Ectodermal cell (in vitro differentiated cells): Measurements from ENCODE around the gene U2AF1L4.
"Not testable (repeated sequence)": the region's sequence is repeated elsewhere in the genome, so short reads cannot be mapped to it uniquely, and the experiment has no call there.

Experiments
- H3K27ac ChIP-seq: 2 replicates; pipeline ENCODE4 v1.7.0; 2013; ENCODE audit warnings: mild to moderate bottlenecking, low read depth, low read length; ENCODE audit not compliant: insufficient read depth, poor library complexity, severe bottlenecking
- H3K27me3 ChIP-seq: 2 replicates; pipeline ENCODE4 v1.7.0; 2013; ENCODE audit warnings: mild to moderate bottlenecking, low read length; ENCODE audit not compliant: insufficient read depth, control insufficient read depth, poor library complexity, severe bottlenecking
- H3K36me3 ChIP-seq: one replicate; pipeline ENCODE4 v1.7.0; 2013; ENCODE audit warnings: low read length; ENCODE audit not compliant: control insufficient read depth, insufficient read depth
- H3K4me1 ChIP-seq: one replicate; pipeline ENCODE4 v1.7.0; 2013; ENCODE audit warnings: low read length; ENCODE audit not compliant: control insufficient read depth, insufficient read depth
- H3K4me3 ChIP-seq: 2 replicates; pipeline ENCODE4 v1.7.0; 2013; ENCODE audit warnings: low read depth, low read length, control low read depth; ENCODE audit not compliant: insufficient read depth
- H3K9me3 ChIP-seq: 2 replicates; pipeline ENCODE4 v1.7.0; 2013; ENCODE audit warnings: mild to moderate bottlenecking, low read length, moderate library complexity; ENCODE audit not compliant: control insufficient read depth
- WGBS, 2 experiments: methylation state at CpG; one replicate each; pipeline ENCODE4 v1.1.7; 2013; ENCODE audit warnings: missing lambda C conversion rate in 2 of 2; 5-methylcytosine and 5-hydroxymethylcytosine counted together

U2AF1L4 gene

GRCh38 chr19:35772362-35772761 is 27.1 kb upstream of the U2AF1L4 start:
- not testable (repeated sequence) for H3K27ac ChIP-seq, H3K9me3 ChIP-seq, H3K36me3 ChIP-seq, H3K4me3 ChIP-seq
- H3K27me3 ChIP-seq, result peaks cover 14% of the 10 kb centered on the region
- 88 to 92% methylated on average over 5 of the region's 5 CpGs for WGBS, 2 experiments
- H3K4me1 ChIP-seq, result peaks cover 29% of the 10 kb centered on the region

DNA sequence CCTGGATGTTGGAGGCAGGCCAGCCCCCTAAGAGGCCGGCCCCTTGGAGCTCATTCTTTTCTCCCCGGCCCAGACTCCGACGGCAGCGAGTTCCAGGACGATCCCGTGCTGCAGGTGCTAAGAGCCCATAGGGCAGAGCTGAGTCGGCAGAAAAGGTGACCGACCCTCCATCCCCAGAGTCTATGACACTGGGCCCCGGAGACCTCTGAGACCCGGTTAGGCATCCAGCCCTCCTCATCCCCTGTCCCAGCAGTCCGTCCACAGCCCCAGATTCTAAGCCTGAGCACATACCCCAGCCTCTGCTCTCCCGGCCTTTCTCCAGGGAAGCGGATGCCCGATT is 22.8 kb upstream of the U2AF1L4 start:
- WGBS, 2 experiments, result 64 to 65% methylated on average over 15 of the region's 15 CpGs
- no peak overlapping the region for H3K27ac ChIP-seq
- H3K9me3 ChIP-seq, result no peaks in the 10 kb centered on the region
- no peaks in the 10 kb centered on the region for H3K27me3 ChIP-seq
- peaks cover 8% of the 10 kb centered on the region for H3K4me1 ChIP-seq
- no peak overlapping the region for H3K4me3 ChIP-seq
- H3K36me3 ChIP-seq, result peaks cover 4% of the 10 kb centered on the region

- Histone ChIP-seq H3K36me3 (peaks cover 5% of the 10 kb centered on the region), H3K27ac (no peak overlapping the region), H3K4me1 (peaks cover 8% of the 10 kb centered on the region), H3K4me3 (no peak overlapping the region), H3K9me3 (no peaks in the 10 kb centered on the region), H3K27me3 (no peaks in the 10 kb centered on the region)
- 54 to 55% methylated on average over 34 of the region's 34 CpGs for WGBS, 2 experiments
Observed at GRCh38 chr19:35767288-35768081, 22.3 kb upstream of the U2AF1L4 start.

GRCh38 chr19:35766571-35767104 is 21.4 kb upstream of the U2AF1L4 start:
- 84 to 91% methylated on average over 11 of the region's 11 CpGs for WGBS, 2 experiments

DNA sequence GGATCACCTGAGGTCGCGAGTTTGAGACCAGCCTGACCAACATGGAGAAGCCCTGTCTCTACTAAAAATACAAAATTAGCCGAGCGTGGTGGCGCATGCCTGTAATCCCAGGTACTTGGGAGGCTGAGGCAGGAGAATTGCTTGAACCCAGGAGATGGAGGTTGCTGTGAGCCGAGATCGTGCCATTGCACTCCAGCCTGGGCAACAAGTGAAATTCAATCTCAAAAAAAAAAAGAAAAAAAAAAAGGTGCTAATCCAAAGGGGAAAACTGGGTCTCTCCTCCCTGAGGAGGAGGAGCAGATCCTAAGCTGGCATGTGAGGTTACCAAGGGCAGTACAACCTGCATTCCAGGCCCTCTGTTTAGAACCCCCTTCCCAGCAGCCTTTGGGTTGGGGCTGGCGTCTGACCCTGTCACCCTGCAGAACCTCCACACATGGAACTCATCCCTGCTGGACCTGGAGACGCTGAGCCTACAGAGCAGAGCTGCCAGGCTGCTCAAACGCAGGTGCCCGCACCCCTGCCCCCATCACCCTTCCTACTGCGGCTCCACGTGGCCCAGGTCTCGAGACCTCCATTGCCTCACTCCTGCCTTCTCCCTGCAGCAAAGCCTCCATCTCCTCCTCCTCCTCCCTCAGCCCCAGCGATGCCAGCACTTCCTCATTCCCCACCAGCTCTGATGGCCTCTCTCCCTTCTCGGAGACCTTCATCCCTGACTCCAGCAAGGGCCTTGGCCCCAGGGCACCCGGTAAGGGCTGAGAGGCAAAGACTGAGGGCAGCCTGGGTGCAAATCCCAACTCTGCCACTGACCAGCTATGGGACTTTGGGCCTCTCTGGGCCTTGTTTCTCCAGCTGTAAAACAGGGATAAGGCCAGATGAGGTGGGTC is 19.5 kb upstream of the U2AF1L4 start:
- Histone ChIP-seq H3K27me3 (no peaks in the 10 kb centered on the region), H3K9me3 (no peaks in the 10 kb centered on the region), H3K36me3 (peaks cover 14% of the 10 kb centered on the region), H3K4me3 (no peak overlapping the region), H3K27ac (no peak overlapping the region), H3K4me1 (peaks cover 8% of the 10 kb centered on the region)
- WGBS, 2 experiments, result 93 to 95% methylated on average over 17 of the region's 17 CpGs

More at GRCh38 chr19:35766571-35767104, 21.4 kb upstream of the U2AF1L4 start:
- no peak overlapping the region for H3K4me3 ChIP-seq
- H3K27me3 ChIP-seq, result no peaks in the 10 kb centered on the region
- no peak overlapping the region for H3K27ac ChIP-seq
- peaks cover 10% of the 10 kb centered on the region for H3K36me3 ChIP-seq
- H3K9me3 ChIP-seq, result no peaks in the 10 kb centered on the region
- H3K4me1 ChIP-seq, result peaks cover 8% of the 10 kb centered on the region

DNA sequence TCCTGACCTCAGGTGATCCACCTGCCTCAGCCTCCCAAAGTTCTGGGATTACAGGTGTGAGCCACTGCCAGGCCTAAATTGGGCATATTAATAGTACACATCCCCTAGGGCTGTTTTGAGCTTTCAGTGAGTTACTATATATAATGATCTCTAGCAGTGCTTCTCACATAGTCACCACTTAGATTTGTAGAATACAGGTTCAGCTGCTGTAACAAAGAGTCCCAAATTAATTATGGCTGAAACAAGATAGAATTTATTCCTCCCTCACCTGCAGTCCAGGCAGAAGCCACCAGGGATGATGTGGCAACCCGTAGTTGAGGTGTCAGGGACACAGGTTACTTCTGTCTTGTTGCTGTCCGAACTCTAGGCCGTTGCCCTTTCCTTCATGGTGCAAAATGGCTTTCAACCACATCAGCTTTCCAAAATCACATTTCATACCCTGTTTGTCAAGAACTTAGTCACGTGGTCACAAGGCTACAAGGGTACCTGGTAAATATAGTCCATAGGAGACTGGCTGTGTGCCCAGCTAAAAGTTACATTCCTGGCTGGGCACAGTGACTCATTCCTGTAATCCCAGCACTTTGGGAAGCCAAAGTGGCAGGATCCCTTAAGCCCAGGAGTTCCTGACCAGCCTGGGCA is 15.6 kb upstream of the U2AF1L4 start:
- H3K4me1 ChIP-seq, result peaks cover 14% of the 10 kb centered on the region
- H3K27ac ChIP-seq, result no peak overlapping the region
- peaks cover 14% of the 10 kb centered on the region for H3K36me3 ChIP-seq
- no peaks in the 10 kb centered on the region for H3K9me3 ChIP-seq
- H3K27me3 ChIP-seq, result peaks cover 12% of the 10 kb centered on the region
- no peak overlapping the region for H3K4me3 ChIP-seq
- WGBS, 2 experiments, result 95 to 96% methylated on average over 4 of the region's 4 CpGs

DNA sequence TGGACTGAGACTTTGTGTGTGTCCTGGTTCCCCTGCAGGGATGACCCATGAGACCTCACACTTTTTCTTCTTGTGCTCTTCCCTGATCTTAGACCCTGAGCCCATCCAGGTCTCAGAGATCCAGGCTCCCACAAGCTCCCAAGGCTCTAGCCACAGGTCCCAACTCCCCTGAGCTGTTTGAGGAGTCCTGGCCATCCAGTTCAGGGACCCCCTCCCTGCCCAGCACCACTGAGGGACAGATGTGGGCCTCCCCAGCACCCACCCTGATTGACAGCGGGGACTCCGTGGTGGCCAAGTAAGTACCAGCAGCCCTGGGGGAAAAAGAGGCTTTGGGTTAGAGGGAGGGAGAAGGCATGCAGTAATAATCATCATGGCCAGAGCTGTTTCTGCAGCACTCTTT is 14.5 kb upstream of the U2AF1L4 start:
- Histone ChIP-seq H3K9me3 (no peaks in the 10 kb centered on the region), H3K4me1 (peaks cover 16% of the 10 kb centered on the region), H3K36me3 (peaks cover 12% of the 10 kb centered on the region), H3K27ac (no peak overlapping the region), H3K27me3 (peaks cover 22% of the 10 kb centered on the region), H3K4me3 (no peak overlapping the region)
- WGBS, 2 experiments, result 97 to 100% methylated on average over 2 of the region's 2 CpGs

DNA sequence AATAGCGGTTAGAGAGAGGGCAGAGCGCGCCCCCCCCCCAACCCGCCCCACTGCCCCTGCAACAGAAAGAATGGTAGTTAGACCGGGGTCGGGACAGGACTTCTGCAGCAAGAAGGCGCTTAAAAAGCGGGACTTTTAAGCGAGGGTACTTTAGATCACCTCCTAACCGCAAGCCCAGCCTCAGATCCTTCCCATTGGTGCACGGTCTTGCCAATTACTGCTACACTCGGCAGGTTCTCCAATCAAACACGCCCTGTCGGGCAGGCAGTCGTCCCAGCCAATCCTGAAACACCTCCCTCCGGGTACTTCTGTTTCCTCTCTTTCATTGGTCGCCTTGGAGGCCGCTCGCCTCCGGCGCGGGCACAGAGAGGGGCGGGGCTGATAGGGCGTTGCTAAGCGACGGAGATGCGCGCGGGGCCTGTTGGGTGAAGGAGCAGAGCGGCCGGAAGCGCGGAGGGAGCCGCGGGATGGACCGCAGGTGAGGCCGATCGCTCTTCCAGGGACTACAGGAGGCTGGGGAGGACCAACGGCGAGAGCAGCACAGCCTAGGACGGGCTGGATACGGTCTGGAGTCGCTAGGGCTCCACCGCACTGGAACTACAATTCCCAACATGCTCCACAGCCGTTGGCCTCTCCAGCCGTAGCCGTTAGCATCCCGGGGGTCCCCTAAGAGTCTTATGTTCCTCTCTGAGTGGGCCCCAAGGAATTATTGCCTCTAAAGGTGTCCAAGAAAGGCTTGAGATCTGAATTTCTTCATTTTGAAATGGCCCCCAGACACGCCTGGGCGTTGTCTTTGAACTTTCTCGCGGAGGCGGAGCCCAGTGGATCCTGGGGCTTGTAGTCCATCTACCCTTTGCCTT is 12.8 kb upstream of the U2AF1L4 start, which contains the start of gene PROSER3:
TSS of gene PROSER3 (plus strand) at position 428 of the 860 bp plus-strand sequence. CDS start at position 468, 40 bp downstream.
- Histone ChIP-seq H3K4me3 (peak within 1 kb of the TSS; percentile 99), H3K4me1 (peaks cover 16% of the 10 kb centered on the region), H3K36me3 (peaks cover 10% of the 10 kb centered on the region), H3K27me3 (peaks cover 22% of the 10 kb centered on the region), H3K9me3 (no peaks in the 10 kb centered on the region), H3K27ac (peak within 1 kb of the TSS; percentile 9)
- 0% methylated on average over 53 of the region's 53 CpGs for WGBS, 2 experiments

DNA sequence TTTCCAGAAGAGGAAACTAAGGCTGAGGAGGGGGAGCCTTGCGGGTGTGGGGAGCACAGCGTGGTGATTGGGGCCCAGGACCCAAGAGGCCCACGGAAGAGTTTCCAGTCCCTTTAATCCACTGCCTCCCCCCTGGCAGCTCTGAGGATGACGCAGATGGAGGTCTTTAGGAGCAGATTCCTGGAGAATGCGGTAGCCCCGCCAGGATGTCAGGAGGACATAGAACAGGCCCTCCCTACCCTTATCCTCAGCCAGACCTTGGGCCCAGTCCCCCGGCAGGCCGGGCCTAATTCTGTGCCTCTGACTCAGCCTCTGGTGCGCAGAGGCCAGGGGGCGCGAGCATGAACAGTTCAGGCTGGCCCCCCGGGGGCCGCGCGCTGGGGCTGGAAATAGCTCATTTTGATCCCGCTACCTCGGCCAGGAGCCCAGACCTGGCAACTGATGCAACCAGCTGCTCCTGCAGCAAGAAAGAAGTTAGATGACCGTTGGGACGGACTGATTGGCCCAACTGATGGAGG is 12.1 kb upstream of the U2AF1L4 start:
- Histone ChIP-seq H3K27ac (peak overlapping the region; percentile 9), H3K27me3 (peaks cover 22% of the 10 kb centered on the region), H3K4me3 (peak overlapping the region; percentile 99), H3K9me3 (no peaks in the 10 kb centered on the region), H3K4me1 (peaks cover 16% of the 10 kb centered on the region), H3K36me3 (peaks cover 8% of the 10 kb centered on the region)
- WGBS, 2 experiments, result 35% methylated on average over 19 of the region's 19 CpGs
